GM18951 (cell line): Measurements from ENCODE around the gene HLA-DQA2.
"Not testable (repeated sequence)": the region's sequence is repeated elsewhere in the genome, so short reads cannot be mapped to it uniquely, and the experiment has no call there.

Experiments used
- POLR2A ChIP-seq: IDR thresholded peaks from 4 replicates; pipeline ENCODE4 v1.6.1; 2011; ENCODE audit warnings: mild to moderate bottlenecking; ENCODE audit not compliant: insufficient read length, insufficient read depth; ENCODE audit errors: extremely low read depth
- in situ Hi-C: fragments of 300-500 bp; cut with MboI; formaldehyde crosslinking; loops from one replicate; pipeline ENCODE4 v1.12.0; 2022; ENCODE audit warnings: low sequenced_read_pairs, mixed read lengths, inconsistent platforms; ENCODE audit not compliant: unreplicated experiment

The HLA-DQA2 gene

GRCh38 chr6:32741031-32741960 is at the start of gene HLA-DQA2:
Gene HLA-DQA2, plus strand, starts transcription at chr6:32741391. Its CDS starts 53 bp downstream, at chr6:32741444.
- in situ Hi-C loops = loop anchor here (5.0 kb wide), 1 partner anchor 104 kb away; the partner anchor contains the start of gene HLA-DQA1
- TF ChIP-seq POLR2A = peak; percentile 41

GRCh38 chr6:32692019-32692418 is 49.2 kb upstream of the HLA-DQA2 start:
- TF ChIP-seq POLR2A = no peak

GRCh38 chr6:32697031-32697430 is 44.2 kb upstream of the HLA-DQA2 start:
- in situ Hi-C loops = loop anchor here (5.0 kb wide), 1 partner anchor 260 kb away; the partner anchor contains the start of gene HLA-DRA
- no peak for TF ChIP-seq POLR2A

More at GRCh38 chr6:32692019-32692418, 49.2 kb upstream of the HLA-DQA2 start:
- in situ Hi-C loops = no loop called here

GRCh38 chr6:32700391-32701040 is 40.7 kb upstream of the HLA-DQA2 start:
- no peak for TF ChIP-seq POLR2A

GRCh38 chr6:32703347-32703746 is 37.8 kb upstream of the HLA-DQA2 start:
- TF ChIP-seq POLR2A = no peak
- in situ Hi-C loops = no loop called here

More at GRCh38 chr6:32700391-32701040, 40.7 kb upstream of the HLA-DQA2 start:
- in situ Hi-C loops = no loop called here

GRCh38 chr6:32705164-32705563 is 36.0 kb upstream of the HLA-DQA2 start:
- in situ Hi-C loops = not testable (repeated sequence)

- in situ Hi-C loops = loop anchor here (10.0 kb wide), 1 partner anchor 285 kb away; no protein-coding TSS in a partner anchor
- TF ChIP-seq POLR2A = no peak
Observed at GRCh38 chr6:32709625-32710024, 31.6 kb upstream of the HLA-DQA2 start.

GRCh38 chr6:32713241-32713640 is 27.9 kb upstream of the HLA-DQA2 start:
- no peak for TF ChIP-seq POLR2A
- in situ Hi-C loops = loop anchor here (10.0 kb wide), 1 partner anchor 288 kb away; no protein-coding TSS in a partner anchor

- TF ChIP-seq POLR2A = no peak
- in situ Hi-C loops = loop anchor here (10.0 kb wide), 1 partner anchor 292 kb away; no protein-coding TSS in a partner anchor
Observed at GRCh38 chr6:32716396-32716795, 24.8 kb upstream of the HLA-DQA2 start.

GRCh38 chr6:32718879-32719278 is 22.3 kb upstream of the HLA-DQA2 start:
- no peak for TF ChIP-seq POLR2A
- in situ Hi-C loops = loop anchor here (10.0 kb wide), 1 partner anchor 294 kb away; no protein-coding TSS in a partner anchor

GRCh38 chr6:32738126-32738525 is 3.1 kb upstream of the HLA-DQA2 start:
- TF ChIP-seq POLR2A = no peak
- in situ Hi-C loops = no loop called here

GRCh38 chr6:32742374-32742773 is 1.2 kb downstream of the HLA-DQA2 start:
- no peak for TF ChIP-seq POLR2A
- in situ Hi-C loops = loop anchor here (5.0 kb wide), 1 partner anchor 105 kb away; the partner anchor contains the start of gene HLA-DQA1

- in situ Hi-C loops = loop anchor here (5.0 kb wide), 1 partner anchor 107 kb away; the partner anchor contains the start of gene HLA-DQA1
- TF ChIP-seq POLR2A = no peak
Observed at GRCh38 chr6:32744776-32745175, 3.6 kb downstream of the HLA-DQA2 start.

GRCh38 chr6:32745649-32746048 is 4.5 kb downstream of the HLA-DQA2 start:
- in situ Hi-C loops = not testable (repeated sequence)
